Adipocyte (in vitro differentiated cells): ENCODE measurements around the gene SH2D4B.
"Not testable (repeated sequence)": the region's sequence is repeated elsewhere in the genome, so short reads cannot be mapped to it uniquely, and the experiment has no call there.

Source experiments
- DNase-seq: peaks from one replicate; pipeline ENCODE4 v3.0.0-alpha.2; 2015; ENCODE audit warnings: low read depth
- H3K27me3 ChIP-seq: replicated peaks from 2 replicates; pipeline ENCODE4 v1.7.0; 2013; ENCODE audit warnings: mild to moderate bottlenecking, low read length, moderate library complexity; ENCODE audit not compliant: control insufficient read depth, insufficient read depth
- H3K36me3 ChIP-seq: 2 replicates; pipeline ENCODE4 v1.7.0; 2013; ENCODE audit warnings: low read length, mild to moderate bottlenecking, moderate library complexity; ENCODE audit not compliant: control insufficient read depth, insufficient read depth, severe bottlenecking
- H3K4me1 ChIP-seq: 2 replicates; pipeline ENCODE4 v1.7.0; 2013; ENCODE audit warnings: mild to moderate bottlenecking, low read length, moderate library complexity; ENCODE audit not compliant: control insufficient read depth, insufficient read depth
- H3K4me3 ChIP-seq: 2 replicates; pipeline ENCODE4 v1.7.0; 2013; ENCODE audit warnings: mild to moderate bottlenecking, low read length, moderate library complexity
- H3K9ac ChIP-seq: 2 replicates; pipeline ENCODE4 v1.7.0; 2013; ENCODE audit warnings: mild to moderate bottlenecking, low read length, moderate library complexity
- H3K9me3 ChIP-seq: 2 replicates; pipeline ENCODE4 v1.7.0; 2013; ENCODE audit warnings: mild to moderate bottlenecking, low read length, moderate library complexity; ENCODE audit not compliant: control insufficient read depth

Gene SH2D4B

GRCh38 chr10:80540136-80540535 is 2.4 kb downstream of the SH2D4B start:
- no peaks in the 10 kb centered on the region for H3K36me3 ChIP-seq
- peaks cover 36% of the 10 kb centered on the region for H3K27me3 ChIP-seq
- no peaks in the 10 kb centered on the region for H3K9me3 ChIP-seq
- no peak overlapping the region for H3K9ac ChIP-seq
- H3K4me3 ChIP-seq, result no peak overlapping the region
- no peaks in the 10 kb centered on the region for H3K4me1 ChIP-seq
- no peak for DNase-seq

GRCh38 chr10:80540618-80540980 is 2.9 kb downstream of the SH2D4B start:
- no peak for DNase-seq
- no peak overlapping the region for H3K4me3 ChIP-seq
- H3K9ac ChIP-seq, result no peak overlapping the region
- no peaks in the 10 kb centered on the region for H3K4me1 ChIP-seq
- H3K27me3 ChIP-seq, result peaks cover 40% of the 10 kb centered on the region
- H3K9me3 ChIP-seq, result no peaks in the 10 kb centered on the region
- no peaks in the 10 kb centered on the region for H3K36me3 ChIP-seq

GRCh38 chr10:80540981-80541750 is 3.5 kb downstream of the SH2D4B start:
- Histone ChIP-seq H3K4me1 (no peaks in the 10 kb centered on the region), H3K9ac (no peak overlapping the region), H3K9me3 (no peaks in the 10 kb centered on the region), H3K4me3 (no peak overlapping the region), H3K36me3 (no peaks in the 10 kb centered on the region), H3K27me3 (peaks cover 42% of the 10 kb centered on the region)
- DNase-seq, result no peak

GRCh38 chr10:80542053-80542452 is 4.4 kb downstream of the SH2D4B start:
- no peak for DNase-seq

GRCh38 chr10:80542652-80543318 is 5.1 kb downstream of the SH2D4B start:
- H3K9me3 ChIP-seq, result no peaks in the 10 kb centered on the region

More at GRCh38 chr10:80542053-80542452, 4.4 kb downstream of the SH2D4B start:
- H3K27me3 ChIP-seq, result peaks cover 42% of the 10 kb centered on the region
- H3K4me3 ChIP-seq, result no peak overlapping the region
- no peaks in the 10 kb centered on the region for H3K9me3 ChIP-seq
- no peaks in the 10 kb centered on the region for H3K36me3 ChIP-seq
- H3K9ac ChIP-seq, result no peak overlapping the region
- no peaks in the 10 kb centered on the region for H3K4me1 ChIP-seq

GRCh38 chr10:80543319-80543672 is 5.6 kb downstream of the SH2D4B start:
- peaks cover 46% of the 10 kb centered on the region for H3K27me3 ChIP-seq
- H3K4me1 ChIP-seq, H3K4me3 ChIP-seq, DNase-seq, H3K9me3 ChIP-seq, H3K36me3 ChIP-seq, H3K9ac ChIP-seq: not testable (repeated sequence)

More at GRCh38 chr10:80542652-80543318, 5.1 kb downstream of the SH2D4B start:
- Histone ChIP-seq H3K9ac (no peak overlapping the region), H3K36me3 (no peaks in the 10 kb centered on the region), H3K27me3 (peaks cover 49% of the 10 kb centered on the region), H3K4me1 (no peaks in the 10 kb centered on the region), H3K4me3 (no peak overlapping the region)
- DNase-seq, result no peak

GRCh38 chr10:80544316-80544953 is 6.7 kb downstream of the SH2D4B start:
- H3K4me1 ChIP-seq, result no peaks in the 10 kb centered on the region
- no peaks in the 10 kb centered on the region for H3K36me3 ChIP-seq
- H3K9me3 ChIP-seq, result no peaks in the 10 kb centered on the region
- no peak for DNase-seq
- H3K4me3 ChIP-seq, result no peak overlapping the region
- no peak overlapping the region for H3K9ac ChIP-seq
- peaks cover 46% of the 10 kb centered on the region for H3K27me3 ChIP-seq

GRCh38 chr10:80545258-80545881 is 7.7 kb downstream of the SH2D4B start:
- H3K4me3 ChIP-seq, result no peak overlapping the region
- DNase-seq, result no peak
- no peaks in the 10 kb centered on the region for H3K4me1 ChIP-seq
- H3K9me3 ChIP-seq, result no peaks in the 10 kb centered on the region
- no peaks in the 10 kb centered on the region for H3K36me3 ChIP-seq
- H3K27me3 ChIP-seq, result peaks cover 46% of the 10 kb centered on the region
- H3K9ac ChIP-seq, result no peak overlapping the region

- no peak for DNase-seq
- peaks cover 9% of the 10 kb centered on the region for H3K4me1 ChIP-seq
- no peaks in the 10 kb centered on the region for H3K36me3 ChIP-seq
- H3K27me3 ChIP-seq, result peaks cover 46% of the 10 kb centered on the region
- H3K9ac ChIP-seq, result no peak overlapping the region
- H3K9me3 ChIP-seq, result peaks cover 5% of the 10 kb centered on the region
- H3K4me3 ChIP-seq, result no peak overlapping the region
These were observed 14.5 kb downstream of the SH2D4B start for GRCh38 chr10:80552151-80552646.

- peaks cover 39% of the 10 kb centered on the region for H3K27me3 ChIP-seq
- peaks cover 9% of the 10 kb centered on the region for H3K4me1 ChIP-seq
- DNase-seq, result no peak
- no peaks in the 10 kb centered on the region for H3K36me3 ChIP-seq
- H3K9me3 ChIP-seq, result peaks cover 5% of the 10 kb centered on the region
- H3K4me3 ChIP-seq, result no peak overlapping the region
- no peak overlapping the region for H3K9ac ChIP-seq
These were observed 15.7 kb downstream of the SH2D4B start for GRCh38 chr10:80553436-80553835.

GRCh38 chr10:80554050-80554449 is 16.3 kb downstream of the SH2D4B start:
- peaks cover 35% of the 10 kb centered on the region for H3K27me3 ChIP-seq
- no peak for DNase-seq
- H3K36me3 ChIP-seq, result no peaks in the 10 kb centered on the region
- H3K4me3 ChIP-seq, result no peak overlapping the region
- H3K9me3 ChIP-seq, result peaks cover 5% of the 10 kb centered on the region
- H3K9ac ChIP-seq, result no peak overlapping the region
- peaks cover 9% of the 10 kb centered on the region for H3K4me1 ChIP-seq
